GM06990 (cell line): ENCODE results near the gene GABRR2.

Experiments
- DNase-seq: peaks from one replicate; pipeline ENCODE4 v3.0.0-alpha.2; 2011; ENCODE audit not compliant: insufficient read length; ENCODE audit errors: extremely low read depth
- H3K27me3 ChIP-seq: replicated peaks from 2 replicates; pipeline ENCODE4 v1.6.0; 2011; ENCODE audit warnings: low read length; ENCODE audit not compliant: control insufficient read depth, insufficient read depth
- H3K36me3 ChIP-seq: 2 replicates; pipeline ENCODE4 v1.5.1; 2011; ENCODE audit warnings: low read length; ENCODE audit not compliant: control insufficient read depth, insufficient read depth
- H3K4me3 ChIP-seq: replicated peaks from 2 replicates; pipeline ENCODE4 v1.5.1; 2011; ENCODE audit warnings: low read depth, mild to moderate bottlenecking, control low read depth, low read length
- TF ChIP-seq, protein P1 (sequence below): IDR thresholded peaks from 2 replicates; pipeline ENCODE4 v1.5.1; 2011; ENCODE audit warnings: low read length, control low read depth, mild to moderate bottlenecking, inconsistent platforms; ENCODE audit not compliant: insufficient read depth, poor library complexity, severe bottlenecking

The GABRR2 gene

GRCh38 chr6:89323511-89323971, 8.4 kb upstream of the GABRR2 start:
- H3K4me3 ChIP-seq, result no peak overlapping the region
- no peaks in the 10 kb centered on the region for H3K27me3 ChIP-seq
- TF ChIP-seq, protein P1, sequence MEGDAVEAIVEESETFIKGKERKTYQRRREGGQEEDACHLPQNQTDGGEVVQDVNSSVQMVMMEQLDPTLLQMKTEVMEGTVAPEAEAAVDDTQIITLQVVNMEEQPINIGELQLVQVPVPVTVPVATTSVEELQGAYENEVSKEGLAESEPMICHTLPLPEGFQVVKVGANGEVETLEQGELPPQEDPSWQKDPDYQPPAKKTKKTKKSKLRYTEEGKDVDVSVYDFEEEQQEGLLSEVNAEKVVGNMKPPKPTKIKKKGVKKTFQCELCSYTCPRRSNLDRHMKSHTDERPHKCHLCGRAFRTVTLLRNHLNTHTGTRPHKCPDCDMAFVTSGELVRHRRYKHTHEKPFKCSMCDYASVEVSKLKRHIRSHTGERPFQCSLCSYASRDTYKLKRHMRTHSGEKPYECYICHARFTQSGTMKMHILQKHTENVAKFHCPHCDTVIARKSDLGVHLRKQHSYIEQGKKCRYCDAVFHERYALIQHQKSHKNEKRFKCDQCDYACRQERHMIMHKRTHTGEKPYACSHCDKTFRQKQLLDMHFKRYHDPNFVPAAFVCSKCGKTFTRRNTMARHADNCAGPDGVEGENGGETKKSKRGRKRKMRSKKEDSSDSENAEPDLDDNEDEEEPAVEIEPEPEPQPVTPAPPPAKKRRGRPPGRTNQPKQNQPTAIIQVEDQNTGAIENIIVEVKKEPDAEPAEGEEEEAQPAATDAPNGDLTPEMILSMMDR, result no peak
- no peak for DNase-seq
- no peaks in the 10 kb centered on the region; the same call in none of the 2 replicates for H3K36me3 ChIP-seq

DNA sequence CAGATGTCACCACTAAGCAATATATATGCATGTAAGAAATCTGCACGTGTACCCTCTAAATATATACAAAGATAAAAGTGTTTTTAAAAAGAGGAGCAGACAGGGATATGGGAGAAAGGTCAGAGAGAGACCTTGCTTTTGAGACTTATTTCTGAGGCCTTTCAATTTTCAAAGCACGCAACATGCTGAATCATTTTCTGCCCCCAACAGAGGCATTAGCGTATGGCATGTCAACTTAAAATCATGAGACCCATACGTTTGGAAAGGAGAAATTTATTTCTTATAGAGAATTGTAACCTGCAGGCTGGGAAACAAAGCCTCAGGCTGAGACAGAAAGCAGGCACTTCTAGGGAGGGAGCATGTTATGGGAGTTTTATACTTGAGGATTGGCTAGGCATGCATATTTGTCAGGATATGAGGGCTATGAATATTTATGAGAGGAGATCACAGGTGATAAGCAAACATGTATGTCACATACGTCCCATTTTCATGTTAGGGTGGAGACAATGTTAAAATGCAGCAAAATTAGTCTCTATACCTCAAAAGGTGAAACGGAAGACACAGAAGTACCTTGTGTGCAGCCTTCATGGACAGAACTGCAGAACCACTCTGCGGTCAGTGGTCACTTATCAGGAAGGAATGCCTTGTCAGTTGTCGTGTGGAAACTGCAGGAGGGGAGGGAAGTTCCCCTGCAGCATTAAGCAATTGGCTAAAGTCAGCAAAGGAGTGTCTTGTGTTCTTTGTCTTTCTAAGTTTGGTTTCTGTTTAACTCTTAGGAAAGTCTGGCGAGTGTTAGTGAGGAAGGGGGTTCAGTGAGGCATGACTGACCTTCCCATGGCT, 6.3 kb upstream of the GABRR2 start:
- no peak for DNase-seq
- TF ChIP-seq, protein P1, result no peak
- H3K27me3 ChIP-seq, result no peaks in the 10 kb centered on the region
- no peak overlapping the region for H3K4me3 ChIP-seq
- H3K36me3 ChIP-seq, result no peaks in the 10 kb centered on the region; the same call in none of the 2 replicates

DNA sequence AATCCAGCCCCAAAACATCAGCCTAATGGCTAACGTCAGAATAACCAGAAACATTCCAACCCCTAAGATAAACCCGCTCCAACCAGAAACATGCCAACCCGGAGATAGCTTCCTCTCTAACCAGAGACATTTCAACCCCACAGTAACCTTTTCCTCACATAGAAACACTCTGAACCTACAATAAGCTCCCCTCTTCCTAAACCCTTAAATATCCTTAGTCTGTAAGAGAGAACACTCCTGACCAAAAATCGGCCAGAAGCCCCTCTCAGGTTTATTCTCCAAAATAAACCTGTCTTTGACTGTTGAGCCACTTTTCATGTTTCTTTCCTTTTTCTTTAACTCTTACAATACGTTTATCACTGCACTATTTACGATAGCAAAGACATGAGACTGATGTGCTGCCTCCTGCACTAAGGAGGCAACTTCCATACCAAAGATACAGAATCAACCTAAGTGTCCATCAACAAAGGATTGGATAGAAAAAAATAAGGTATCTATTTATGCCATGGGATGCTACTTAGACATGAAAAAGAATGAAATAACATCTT, 5.0 kb upstream of the GABRR2 start:
- no peaks in the 10 kb centered on the region for H3K27me3 ChIP-seq
- TF ChIP-seq, protein P1, result no peak
- DNase-seq, result no peak
- no peaks in the 10 kb centered on the region; the same call in 1 of the 2 replicates for H3K36me3 ChIP-seq
- no peak overlapping the region for H3K4me3 ChIP-seq

GRCh38 chr6:89317067-89317466, 2.0 kb upstream of the GABRR2 start:
- DNase-seq, result no peak
- TF ChIP-seq, protein P1, result no peak
- no peaks in the 10 kb centered on the region; the same call in 1 of the 2 replicates for H3K36me3 ChIP-seq

GRCh38 chr6:89314692-89315091, 407 bp downstream of the GABRR2 start:
- TF ChIP-seq, protein P1, result no peak
- no peaks in the 10 kb centered on the region; the same call in 1 of the 2 replicates for H3K36me3 ChIP-seq
- no peak for DNase-seq

More at GRCh38 chr6:89317067-89317466, 2.0 kb upstream of the GABRR2 start:
- Histone ChIP-seq H3K27me3 (no peaks in the 10 kb centered on the region), H3K4me3 (no peak overlapping the region)

More at GRCh38 chr6:89314692-89315091, 407 bp downstream of the GABRR2 start:
- H3K27me3 ChIP-seq, result no peaks in the 10 kb centered on the region
- no peak overlapping the region for H3K4me3 ChIP-seq
